Ishikawa (cell line): Measurements from ENCODE around the gene CHPT1.

Experiments
- CEBPB ChIP-seq: IDR thresholded peaks from 2 replicates; pipeline ENCODE4 v1.6.1; 2012
- CREB1 ChIP-seq: IDR thresholded peaks from 2 replicates; pipeline ENCODE4 v1.6.1; 2012; ENCODE audit warnings: low read depth
- EGR1 ChIP-seq: IDR thresholded peaks from 2 replicates; pipeline ENCODE4 v1.6.1; 2012
- EP300 ChIP-seq: IDR thresholded peaks from 2 replicates; pipeline ENCODE4 v1.6.1; 2012; ENCODE audit warnings: borderline replicate concordance
- FOXM1 ChIP-seq: IDR thresholded peaks from 2 replicates; pipeline ENCODE4 v1.6.1; 2012; ENCODE audit warnings: low read depth, borderline replicate concordance
- MAX ChIP-seq: IDR thresholded peaks from 2 replicates; pipeline ENCODE4 v1.6.1; 2012
- NFIC ChIP-seq: IDR thresholded peaks from 2 replicates; pipeline ENCODE4 v1.6.1; 2012
- RAD21 ChIP-seq: IDR thresholded peaks from 2 replicates; pipeline ENCODE4 v1.6.1; 2012; ENCODE audit warnings: low read depth
- REST ChIP-seq: IDR thresholded peaks from 2 replicates; pipeline ENCODE4 v1.6.1; 2012; ENCODE audit warnings: low read depth, mild to moderate bottlenecking
- TAF1 ChIP-seq: IDR thresholded peaks from 2 replicates; pipeline ENCODE4 v1.6.1; 2012; ENCODE audit warnings: low read depth, mild to moderate bottlenecking
- TCF12 ChIP-seq: IDR thresholded peaks from 2 replicates; pipeline ENCODE4 v1.6.1; 2012; ENCODE audit warnings: low read depth
- USF1 ChIP-seq: IDR thresholded peaks from 2 replicates; pipeline ENCODE4 v1.6.1; 2012
- YY1 ChIP-seq: IDR thresholded peaks from 2 replicates; pipeline ENCODE4 v1.6.1; 2012; ENCODE audit warnings: low read depth
- ZBTB7A ChIP-seq: IDR thresholded peaks from 2 replicates; pipeline ENCODE4 v1.6.1; 2012; ENCODE audit warnings: low read depth

DNA sequence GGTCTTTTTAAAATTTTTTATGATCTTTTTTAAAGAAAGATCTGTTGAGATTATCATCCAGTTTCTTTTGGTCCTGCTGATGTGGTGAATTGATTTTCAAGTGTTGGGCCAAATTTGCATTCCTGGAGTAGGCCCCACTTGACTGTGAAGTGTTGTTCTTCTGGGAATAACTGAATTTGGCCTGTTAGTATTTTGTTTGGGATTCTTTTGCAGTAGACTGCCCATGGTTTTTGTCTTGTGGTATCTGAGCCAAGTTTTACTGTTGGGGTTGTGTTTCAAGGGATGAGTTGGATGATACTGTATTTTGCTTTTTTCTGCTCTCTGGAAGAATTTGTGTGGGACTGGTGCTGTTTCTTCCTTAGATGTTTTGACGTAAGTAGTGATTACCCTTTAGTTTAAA, 45.8 kb downstream of the CHPT1 start:
- no peak for TF ChIP-seq TAF1
- TF ChIP-seq REST, result no peak
- no peak for TF ChIP-seq RAD21
- no peak for TF ChIP-seq EP300
- no peak for TF ChIP-seq MAX
- no peak for TF ChIP-seq EGR1
- TF ChIP-seq CREB1, result no peak
- no peak for TF ChIP-seq CEBPB
- no peak for TF ChIP-seq NFIC
- TF ChIP-seq USF1, result no peak
- TF ChIP-seq FOXM1, result no peak
- no peak for TF ChIP-seq YY1
- no peak for TF ChIP-seq ZBTB7A
- no peak for TF ChIP-seq TCF12
